CD4-positive, alpha-beta T cell (primary cell): ENCODE results near the gene SPRR1A. TPM values are rescaled to one million over a fixed set of nuclear protein-coding genes. Genes with fewer than 3 reads are reported as not detected.

Experiments used
- ATAC-seq: fragments of 200-7000 bp; cut with Tn5 transposase; one replicate; pipeline ENCODE4 v1.10.0; 2022; ENCODE audit warnings: mild to moderate bottlenecking; ENCODE audit not compliant: poor library complexity
- CTCF ChIA-PET: fragments of 350-600 bp; sonication (Branson Sonifier 250); formaldehyde crosslinking; loops from one replicate; lab custom pipeline; 2021; ENCODE audit warnings: antibody characterized with exemption, inconsistent platforms; lab: Charles Lee
- POLR2A ChIA-PET: fragments of 350-600 bp; sonication (Branson Sonifier 250); formaldehyde crosslinking; loops from one replicate; lab custom pipeline; 2021; ENCODE audit warnings: antibody characterized with exemption, inconsistent platforms; lab: Charles Lee
- DNase-seq, 14 experiments: peaks; one replicate each; pipeline ENCODE4 v3.0.0-alpha.2; 2013 to 2020; ENCODE audit warnings: mixed read lengths in 2 of 14
- H3K27ac ChIP-seq, 2 donors: one replicate each; pipeline versions ENCODE4 v1.5.1 to v1.7.0; 2013; ENCODE audit warnings: low read length in 2 of 2, low read depth in 1 of 2, mild to moderate bottlenecking in 1 of 2
- H3K27me3 ChIP-seq, 2 experiments: 1 replicate in 1 of 2; 2 replicates in 1 of 2; pipeline versions ENCODE4 v1.6.1 to v1.7.0; 2013; ENCODE audit warnings: low read length in 2 of 2, control low read depth in 1 of 2, mild to moderate bottlenecking in 1 of 2, moderate library complexity in 1 of 2; ENCODE audit not compliant: insufficient read depth in 2 of 2, control insufficient read depth in 1 of 2
- H3K36me3 ChIP-seq: one replicate; pipeline ENCODE4 v1.6.1; 2013; ENCODE audit warnings: low read length, control low read depth; ENCODE audit not compliant: insufficient read depth
- H3K4me1 ChIP-seq: one replicate; pipeline ENCODE4 v1.6.1; 2013; ENCODE audit warnings: low read length, control low read depth; ENCODE audit not compliant: insufficient read depth
- H3K4me3 ChIP-seq: one replicate; pipeline ENCODE4 v1.5.1; 2013; ENCODE audit warnings: mild to moderate bottlenecking, low read length, moderate library complexity
- H3K9me3 ChIP-seq, 2 experiments: 1 replicate in 1 of 2; 2 replicates in 1 of 2; pipeline versions ENCODE4 v1.6.1 to v1.7.0; 2013; ENCODE audit warnings: low read length in 2 of 2, mild to moderate bottlenecking in 2 of 2, control low read depth in 1 of 2, moderate library complexity in 1 of 2; ENCODE audit not compliant: control insufficient read depth in 1 of 2, insufficient read depth in 1 of 2
- H3K27ac Mint-ChIP-seq: one replicate; pipeline ENCODE4 v1.8.0; 2020; ENCODE audit warnings: mixed read lengths
- H3K27me3 Mint-ChIP-seq: one replicate; pipeline ENCODE4 v1.8.0; 2021; ENCODE audit warnings: mixed read lengths
- H3K36me3 Mint-ChIP-seq: one replicate; pipeline ENCODE4 v1.8.0; 2021; ENCODE audit warnings: low read depth, mixed read lengths
- H3K4me1 Mint-ChIP-seq: one replicate; pipeline ENCODE4 v1.8.0; 2021; ENCODE audit warnings: low read depth, mixed read lengths
- H3K4me3 Mint-ChIP-seq: one replicate; pipeline ENCODE4 v1.8.0; 2020; ENCODE audit warnings: mild to moderate bottlenecking, mixed read lengths
- H3K9me3 Mint-ChIP-seq: one replicate; pipeline ENCODE4 v1.8.0; 2020; ENCODE audit warnings: mixed read lengths
- CTCF ChIP-seq: fragments of 200-600 bp; IDR thresholded peaks from one replicate; pipeline ENCODE4 v1.8.0; 2022; ENCODE audit warnings: antibody characterized with exemption, mild to moderate bottlenecking
- intact Hi-C, 2 experiments: fragments of 100-400 bp; cut with DNase I in 1 of 2; cut with micrococcal nuclease in 1 of 2; formaldehyde crosslinking; loops; one replicate each; pipeline versions ENCODE4 v1.15.1 to v1.9.0; 2023 to 2025; cut with DNase I, micrococcal nuclease
- total RNA-seq, 174 experiments: library from RNA in 2 of 174; stranded (reverse) in 2 of 174; gene quantifications; one replicate each; pipeline ENCODE4 v1.2.3 and lab custom pipeline; 2021 to 2026

The SPRR1A gene
- total RNA-seq, 2 experiments from 2014 or later, result not detected

GRCh38 chr1:152942161-152942560 is 41.7 kb upstream of the SPRR1A start:
- TF ChIP-seq CTCF, result no peak
- Histone ChIP-seq H3K9me3 (no peaks in the 10 kb centered on the region), H3K27me3 (peaks cover 0 to 3% of the 10 kb centered on the region in 2 experiments), H3K36me3 (no peaks in the 10 kb centered on the region), H3K27ac (no peak overlapping the region), H3K4me3 (no peak overlapping the region), H3K4me1 (no peaks in the 10 kb centered on the region)
- H3K9me3 Mint-ChIP-seq, result no peaks in the 10 kb centered on the region
- ATAC-seq, result no peak
- H3K4me3 Mint-ChIP-seq, result no peak overlapping the region
- peaks cover 26% of the 10 kb centered on the region for H3K27me3 Mint-ChIP-seq
- H3K4me1 Mint-ChIP-seq, result no peaks in the 10 kb centered on the region
- no peaks in the 10 kb centered on the region for H3K36me3 Mint-ChIP-seq
- CTCF ChIA-PET, result no interaction called here
- intact Hi-C loops, result no loop called here
- POLR2A ChIA-PET, result no interaction called here
- no peak overlapping the region for H3K27ac Mint-ChIP-seq
- DNase-seq, result no peak

- no peak for TF ChIP-seq CTCF
- ATAC-seq, result no peak
- ChIA-PET CTCF (no interaction called here), POLR2A (no interaction called here)
- no peaks in the 10 kb centered on the region for H3K36me3 ChIP-seq
- Mint-ChIP-seq H3K27ac (no peak overlapping the region), H3K9me3 (no peaks in the 10 kb centered on the region), H3K36me3 (no peaks in the 10 kb centered on the region), H3K4me1 (no peaks in the 10 kb centered on the region), H3K27me3 (peaks cover 39% of the 10 kb centered on the region), H3K4me3 (no peak overlapping the region)
- H3K9me3 ChIP-seq, result no peaks in the 10 kb centered on the region
- intact Hi-C loops, result no loop called here
- no peak overlapping the region for H3K27ac ChIP-seq
- H3K27me3 ChIP-seq, result peaks cover 0 to 3% of the 10 kb centered on the region in 2 experiments
- no peak overlapping the region for H3K4me3 ChIP-seq
- H3K4me1 ChIP-seq, result no peaks in the 10 kb centered on the region
- no peak for DNase-seq
Measured at GRCh38 chr1:152946248-152946647, 37.6 kb upstream of the SPRR1A start.

GRCh38 chr1:152946651-152947256 is 37.1 kb upstream of the SPRR1A start, which contains the start of gene SPRR5:
SPRR5 (plus strand) TSS chr1:152947206; CDS start chr1:152948555, 1,349 bp downstream.
- no peak within 1 kb of the TSS for H3K4me3 Mint-ChIP-seq
- H3K27me3 Mint-ChIP-seq, result peaks cover 44% of the 10 kb centered on the region
- H3K36me3 Mint-ChIP-seq, result no peaks in the 10 kb centered on the region
- Histone ChIP-seq H3K9me3 (no peaks in the 10 kb centered on the region), H3K27me3 (peaks cover 0 to 3% of the 10 kb centered on the region in 2 experiments), H3K4me1 (no peaks in the 10 kb centered on the region), H3K4me3 (no peak within 1 kb of the TSS), H3K36me3 (no peaks in the 10 kb centered on the region), H3K27ac (no peak within 1 kb of the TSS)
- no peaks in the 10 kb centered on the region for H3K9me3 Mint-ChIP-seq
- H3K4me1 Mint-ChIP-seq, result no peaks in the 10 kb centered on the region
- intact Hi-C loops, result no loop called here
- CTCF ChIA-PET, result no interaction called here
- DNase-seq, result no peak
- no peak within 1 kb of the TSS for H3K27ac Mint-ChIP-seq
- POLR2A ChIA-PET, result no interaction called here
- TF ChIP-seq CTCF, result no peak
- ATAC-seq, result no peak
